ENCODE measurements around the gene ZXDC. TPM values are rescaled to one million over a fixed set of nuclear protein-coding genes. Genes with fewer than 3 reads are reported as not detected.

Gene ZXDC
- total RNA-seq, 1 donor from 2014 or later = 74.4 TPM

- H3K36me3 ChIP-seq = peaks cover 0 to 21% of the 10 kb centered on the region in 2 donors
- TF ChIP-seq, protein P1, sequence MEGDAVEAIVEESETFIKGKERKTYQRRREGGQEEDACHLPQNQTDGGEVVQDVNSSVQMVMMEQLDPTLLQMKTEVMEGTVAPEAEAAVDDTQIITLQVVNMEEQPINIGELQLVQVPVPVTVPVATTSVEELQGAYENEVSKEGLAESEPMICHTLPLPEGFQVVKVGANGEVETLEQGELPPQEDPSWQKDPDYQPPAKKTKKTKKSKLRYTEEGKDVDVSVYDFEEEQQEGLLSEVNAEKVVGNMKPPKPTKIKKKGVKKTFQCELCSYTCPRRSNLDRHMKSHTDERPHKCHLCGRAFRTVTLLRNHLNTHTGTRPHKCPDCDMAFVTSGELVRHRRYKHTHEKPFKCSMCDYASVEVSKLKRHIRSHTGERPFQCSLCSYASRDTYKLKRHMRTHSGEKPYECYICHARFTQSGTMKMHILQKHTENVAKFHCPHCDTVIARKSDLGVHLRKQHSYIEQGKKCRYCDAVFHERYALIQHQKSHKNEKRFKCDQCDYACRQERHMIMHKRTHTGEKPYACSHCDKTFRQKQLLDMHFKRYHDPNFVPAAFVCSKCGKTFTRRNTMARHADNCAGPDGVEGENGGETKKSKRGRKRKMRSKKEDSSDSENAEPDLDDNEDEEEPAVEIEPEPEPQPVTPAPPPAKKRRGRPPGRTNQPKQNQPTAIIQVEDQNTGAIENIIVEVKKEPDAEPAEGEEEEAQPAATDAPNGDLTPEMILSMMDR (IDR thresholded peaks at IDR 0.05) = no peak
- H3K9me3 ChIP-seq = peaks cover 8 to 16% of the 10 kb centered on the region in 2 donors
- no peaks in the 10 kb centered on the region for H3K27me3 ChIP-seq
- no peak overlapping the region for H3K4me3 ChIP-seq
- intact Hi-C loops (cut with DNase I) = no loop called here
- H3K27ac ChIP-seq = no peak overlapping the region
- H3K4me1 ChIP-seq = no peaks in the 10 kb centered on the region
- DNase-seq (ENCODE audit: low spot score in 2 of 2) = peak in 1 of 2 donors; percentile 43
Observed at GRCh38 chr3:126431103-126431534, 44.6 kb downstream of the ZXDC start.

DNA sequence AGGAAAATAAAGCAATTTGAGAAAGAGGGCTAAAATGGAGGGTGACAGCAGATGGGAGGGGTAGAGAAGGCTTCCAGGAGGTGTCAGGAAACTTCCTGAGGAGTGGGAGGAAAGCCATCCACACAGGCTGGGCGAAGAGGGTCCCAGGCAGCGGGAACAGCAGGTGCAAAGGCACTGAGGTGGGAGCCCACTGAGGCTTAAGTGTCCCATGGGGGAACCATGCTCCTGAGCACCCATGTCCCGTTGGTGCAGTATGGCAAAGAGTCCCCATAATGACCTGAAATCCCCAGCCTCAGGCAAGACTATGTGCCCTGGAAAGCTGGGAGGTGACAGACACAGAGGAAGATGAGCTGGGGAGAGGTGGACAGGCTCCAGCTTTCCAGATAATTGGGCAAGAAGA lies 50.9 kb downstream of the ZXDC start:
- intact Hi-C loops (cut with DNase I) = no loop called here
- DNase-seq (ENCODE audit: low spot score in 2 of 2) = peak in 1 of 2 donors; percentile 22
- TF ChIP-seq, protein P1 (IDR thresholded peaks at IDR 0.05) = no peak

GRCh38 chr3:126424039-126424717 lies 51.5 kb downstream of the ZXDC start:
- intact Hi-C loops (cut with DNase I) = no loop called here
- Histone ChIP-seq H3K27me3 (no peaks in the 10 kb centered on the region), H3K9me3 (peaks cover 9 to 10% of the 10 kb centered on the region in 2 donors), H3K27ac (no peak overlapping the region), H3K4me3 (no peak overlapping the region), H3K36me3 (no peaks in the 10 kb centered on the region), H3K4me1 (no peaks in the 10 kb centered on the region)
- TF ChIP-seq, protein P1 (IDR thresholded peaks at IDR 0.05) = no peak
- DNase-seq (ENCODE audit: low spot score in 2 of 2) = peak in 1 of 2 donors; percentile 61

More for the DNA sequence above, 50.9 kb downstream of the ZXDC start:
- no peak overlapping the region for H3K27ac ChIP-seq
- no peaks in the 10 kb centered on the region for H3K27me3 ChIP-seq
- no peaks in the 10 kb centered on the region for H3K4me1 ChIP-seq
- no peak overlapping the region for H3K4me3 ChIP-seq
- H3K9me3 ChIP-seq = peaks cover 9 to 11% of the 10 kb centered on the region in 2 donors
- no peaks in the 10 kb centered on the region for H3K36me3 ChIP-seq

DNA sequence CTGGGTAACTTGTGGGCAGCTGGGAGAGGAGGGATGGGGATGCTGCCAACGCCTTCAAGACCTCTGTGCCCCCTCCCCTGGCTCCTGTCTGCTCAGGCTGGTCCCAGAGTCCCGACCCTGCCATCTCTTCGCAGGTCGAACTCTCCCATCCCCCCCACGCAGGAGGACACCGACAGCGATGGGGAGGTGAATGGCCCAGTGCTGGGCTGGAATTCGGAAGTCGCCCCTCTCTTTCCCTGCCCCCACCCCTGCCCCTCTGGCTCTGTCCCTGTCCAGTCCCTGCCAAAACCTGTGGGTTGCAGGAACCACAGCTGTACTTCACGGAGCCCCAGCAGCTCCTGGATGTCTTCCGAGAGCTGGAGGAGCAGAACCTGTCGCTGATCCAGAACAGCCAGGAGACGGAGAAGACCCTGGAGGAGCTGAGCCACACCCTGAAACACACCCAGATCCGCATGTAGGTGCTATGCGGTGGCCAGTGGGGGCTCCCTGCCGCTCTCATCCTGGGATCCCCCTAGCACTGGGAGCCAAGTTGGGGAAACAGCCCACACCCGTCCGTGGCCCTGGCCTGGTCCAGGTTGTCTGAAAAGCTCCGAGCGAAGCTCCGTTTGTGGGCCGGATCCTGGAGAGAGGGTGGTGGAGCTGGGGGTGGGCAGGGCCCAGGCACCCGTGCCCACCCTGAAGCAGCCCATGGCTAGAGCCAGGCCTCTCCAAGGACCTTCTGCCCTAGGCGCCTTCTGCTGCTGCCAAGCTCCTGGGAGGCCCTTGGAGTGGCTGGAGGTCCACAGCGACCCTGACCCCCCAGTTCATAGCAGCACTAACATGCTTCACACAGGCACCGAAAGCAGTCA lies 52.3 kb downstream of the ZXDC start:
- H3K36me3 ChIP-seq = no peaks in the 10 kb centered on the region
- H3K4me1 ChIP-seq = no peaks in the 10 kb centered on the region
- no peak overlapping the region for H3K27ac ChIP-seq
- intact Hi-C loops (cut with DNase I) = no loop called here
- peak in 1 of 2 donors; percentile 53 for DNase-seq (ENCODE audit: low spot score in 2 of 2)
- no peak overlapping the region for H3K4me3 ChIP-seq
- no peaks in the 10 kb centered on the region for H3K27me3 ChIP-seq
- TF ChIP-seq, protein P1 (IDR thresholded peaks at IDR 0.05) = no peak
- H3K9me3 ChIP-seq = peaks cover 9 to 10% of the 10 kb centered on the region in 2 donors

DNA sequence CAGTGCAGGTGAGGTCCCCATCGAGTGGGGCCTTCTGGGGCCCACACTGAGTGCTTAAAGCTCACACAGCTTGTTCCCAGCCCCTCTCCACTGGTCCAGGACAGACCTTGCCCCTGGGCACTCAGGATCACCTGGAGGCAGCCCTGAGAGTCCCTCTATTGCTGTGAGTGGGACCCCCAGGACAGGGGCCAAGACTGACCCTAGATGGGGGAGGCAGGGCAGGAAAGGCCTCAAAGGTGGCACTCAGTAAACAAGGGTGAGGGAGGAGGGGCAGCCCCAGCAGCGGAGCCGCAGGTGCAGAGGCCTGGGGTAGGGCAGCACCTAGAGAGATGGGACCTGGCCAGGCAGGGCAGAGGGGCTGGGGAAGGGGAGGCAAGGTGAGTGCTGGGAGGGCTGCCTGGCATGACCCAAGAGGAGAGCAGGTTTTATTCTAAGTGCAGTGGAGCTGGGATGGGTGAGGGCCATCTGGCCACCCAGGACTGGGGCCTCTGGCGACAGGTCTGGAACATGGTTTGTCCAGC lies 53.1 kb downstream of the ZXDC start:
- no peaks in the 10 kb centered on the region for H3K36me3 ChIP-seq
- intact Hi-C loops (cut with DNase I) = no loop called here
- peak in 1 of 2 donors; percentile 43 for DNase-seq (ENCODE audit: low spot score in 2 of 2)

More for the DNA sequence above, 53.1 kb downstream of the ZXDC start:
- no peak overlapping the region for H3K27ac ChIP-seq
- TF ChIP-seq, protein P1 (IDR thresholded peaks at IDR 0.05) = no peak
- no peak overlapping the region for H3K4me3 ChIP-seq
- H3K9me3 ChIP-seq = peaks cover 9 to 10% of the 10 kb centered on the region in 2 donors
- no peaks in the 10 kb centered on the region for H3K27me3 ChIP-seq
- H3K4me1 ChIP-seq = no peaks in the 10 kb centered on the region

Measured in ascending aorta (tissue), 2 donors.